ENCODE results near the gene RHEBL1.

GRCh38 chr12:49084438-49084837, 14.7 kb upstream of the RHEBL1 start:
- TF ChIP-seq POLR2A (IDR thresholded peaks at IDR 0.05) = no peak
- TF ChIP-seq, protein P1, sequence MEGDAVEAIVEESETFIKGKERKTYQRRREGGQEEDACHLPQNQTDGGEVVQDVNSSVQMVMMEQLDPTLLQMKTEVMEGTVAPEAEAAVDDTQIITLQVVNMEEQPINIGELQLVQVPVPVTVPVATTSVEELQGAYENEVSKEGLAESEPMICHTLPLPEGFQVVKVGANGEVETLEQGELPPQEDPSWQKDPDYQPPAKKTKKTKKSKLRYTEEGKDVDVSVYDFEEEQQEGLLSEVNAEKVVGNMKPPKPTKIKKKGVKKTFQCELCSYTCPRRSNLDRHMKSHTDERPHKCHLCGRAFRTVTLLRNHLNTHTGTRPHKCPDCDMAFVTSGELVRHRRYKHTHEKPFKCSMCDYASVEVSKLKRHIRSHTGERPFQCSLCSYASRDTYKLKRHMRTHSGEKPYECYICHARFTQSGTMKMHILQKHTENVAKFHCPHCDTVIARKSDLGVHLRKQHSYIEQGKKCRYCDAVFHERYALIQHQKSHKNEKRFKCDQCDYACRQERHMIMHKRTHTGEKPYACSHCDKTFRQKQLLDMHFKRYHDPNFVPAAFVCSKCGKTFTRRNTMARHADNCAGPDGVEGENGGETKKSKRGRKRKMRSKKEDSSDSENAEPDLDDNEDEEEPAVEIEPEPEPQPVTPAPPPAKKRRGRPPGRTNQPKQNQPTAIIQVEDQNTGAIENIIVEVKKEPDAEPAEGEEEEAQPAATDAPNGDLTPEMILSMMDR (IDR thresholded peaks at IDR 0.05 in 8 of 11, conservative IDR thresholded peaks at IDR 0.05 in 3 of 11) = no peak
